PC-9 (cell line): ENCODE data around the gene SLC8A2. TPM values are rescaled to one million over a fixed set of nuclear protein-coding genes. Genes with fewer than 3 reads are reported as not detected.
A peak's percentile ranks its signal among the peaks of the same experiment; 100 is the strongest.

Source experiments
- BruUV-seq: library from RNA; stranded (reverse); fragments of 400-500 nt; replicated peaks from 2 replicates; lab custom pipeline; 2021; lab: Mats Ljungman, UMichigan
- CTCF ChIA-PET: fragments of 300-600 bp; sonication (Branson Sonifier 250); formaldehyde crosslinking; loops from one replicate; lab custom pipeline; 2022; ENCODE audit warnings: antibody characterized with exemption; lab: Charles Lee
- POLR2A ChIA-PET: fragments of 300-600 bp; sonication (Branson Sonifier 250); formaldehyde crosslinking; loops from one replicate; lab custom pipeline; 2022; ENCODE audit warnings: antibody characterized with exemption; ENCODE audit not compliant: unreplicated experiment; lab: Charles Lee
- DNase-seq, 2 experiments: peaks; one replicate each; pipeline versions ENCODE4 v3.0.0 to v3.0.0-alpha.2; 2015 to 2022; ENCODE audit warnings: mixed read lengths in 1 of 2
- H2AFZ ChIP-seq: fragments of 200-600 bp; sonication (generic); 2 replicates; pipeline ENCODE4 v1.8.1; 2017; ENCODE audit warnings: antibody characterized with exemption
- H3F3A ChIP-seq: fragments of 200-600 bp; sonication (generic); 2 replicates; pipeline ENCODE4 v1.8.1; 2017; ENCODE audit warnings: antibody characterized with exemption, mild to moderate bottlenecking, low read depth; ENCODE audit not compliant: insufficient read depth
- H3K27ac ChIP-seq: fragments of 200-600 bp; sonication (generic); 2 replicates; pipeline ENCODE4 v1.6.1; 2016; ENCODE audit warnings: mixed run types
- H3K27me3 ChIP-seq: fragments of 200-600 bp; sonication (generic); 2 replicates; pipeline ENCODE4 v1.6.1; 2016; ENCODE audit warnings: low read depth, mixed run types; ENCODE audit not compliant: insufficient read depth
- H3K36me3 ChIP-seq: fragments of 200-600 bp; sonication (generic); 2 replicates; pipeline ENCODE4 v1.6.1; 2016; ENCODE audit warnings: low read depth, mixed run types
- H3K4me1 ChIP-seq: fragments of 200-600 bp; sonication (generic); replicated peaks from 2 replicates; pipeline ENCODE4 v1.6.1; 2016; ENCODE audit warnings: mixed run types; ENCODE audit not compliant: insufficient read depth
- H3K4me2 ChIP-seq: fragments of 200-600 bp; sonication (generic); 2 replicates; pipeline ENCODE4 v1.6.1; 2017; ENCODE audit warnings: mixed run types
- H3K4me3 ChIP-seq: fragments of 200-600 bp; sonication (generic); 2 replicates; pipeline ENCODE4 v1.6.1; 2016; ENCODE audit warnings: mixed run types
- H3K79me2 ChIP-seq: fragments of 200-600 bp; sonication (generic); 2 replicates; pipeline ENCODE4 v1.6.1; 2017; ENCODE audit warnings: low read depth, mixed run types
- H3K9me2 ChIP-seq: fragments of 200-600 bp; sonication (generic); 2 replicates; pipeline ENCODE4 v1.8.1; 2017; ENCODE audit warnings: mild to moderate bottlenecking; ENCODE audit not compliant: insufficient read depth
- H3K9me3 ChIP-seq: fragments of 200-600 bp; sonication (generic); 2 replicates; pipeline ENCODE4 v1.8.1; 2016; ENCODE audit warnings: low read depth; ENCODE audit not compliant: insufficient read depth
- H4K20me1 ChIP-seq: fragments of 200-600 bp; sonication (generic); 2 replicates; pipeline ENCODE4 v1.8.1; 2017; ENCODE audit not compliant: insufficient read depth
- CTCF ChIP-seq: fragments of 200-600 bp; sonication (generic); conservative IDR thresholded peaks from 2 replicates; pipeline ENCODE4 v1.6.1; 2017; ENCODE audit warnings: mixed run types, antibody characterized with exemption, mild to moderate bottlenecking, moderate library complexity
- EZH2 ChIP-seq: fragments of 200-600 bp; sonication (generic); IDR thresholded peaks from 2 replicates; pipeline ENCODE4 v1.8.0; 2017; ENCODE audit warnings: antibody characterized with exemption, low read depth
- intact Hi-C: fragments of 100-400 bp; cut with micrococcal nuclease; formaldehyde crosslinking; loops from one replicate; pipeline ENCODE4 v1.10.0; 2022; ENCODE audit not compliant: unreplicated experiment
- total RNA-seq: library from RNA; stranded (reverse); gene quantifications from 2 replicates; pipeline ENCODE4 v1.2.3, GENCODE V29; 2021

Gene SLC8A2
- total RNA-seq, 1 experiment from 2014 or later: not detected

- BruUV-seq: no TSS peak
- Histone ChIP-seq H3K4me3 (peak overlapping the region; percentile 33; the same call in 1 of the 2 replicates), H3K4me2 (peak overlapping the region; percentile 86), H3K27me3 (peaks cover 18% of the 10 kb centered on the region), H3F3A (peaks cover 32% of the 10 kb centered on the region), H3K36me3 (no peaks in the 10 kb centered on the region), H4K20me1 (no peaks in the 10 kb centered on the region), H3K4me1 (peaks cover 22% of the 10 kb centered on the region), H3K27ac (0 out of 2 replicates have a peak overlapping the region, but pooled peaks have one; percentile 19), H3K9me2 (no peaks in the 10 kb centered on the region), H2AFZ (peak overlapping the region; percentile 62; the same call in 1 of the 2 replicates), H3K9me3 (no peaks in the 10 kb centered on the region), H3K79me2 (no peaks in the 10 kb centered on the region)
- peak; percentile 88 to 92 for DNase-seq
- ChIA-PET POLR2A (interaction anchor here (0.5 to 0.6 kb wide), 3 partner anchors 26 to 315 kb away, joined by 6 to 17 read pairs (median 6); partner anchors contain the start of gene ZC3H4), CTCF (interaction anchor here (0.5 to 1.7 kb wide), 20 partner anchors 8 to 399 kb away, joined by 3 to 18 read pairs (median 4); partner anchors contain the start of gene DHX34)
- intact Hi-C loops: loop anchor here (10.0 kb wide), 1 partner anchor 414 kb away; the partner anchor contains the start of gene NPAS1
- TF ChIP-seq EZH2 (no peak), CTCF (no peak)
Observed at GRCh38 chr19:47428177-47428894, 43.4 kb downstream of the SLC8A2 start.

GRCh38 chr19:47427241-47428176, 44.2 kb downstream of the SLC8A2 start:
- Histone ChIP-seq H4K20me1 (no peaks in the 10 kb centered on the region), H3K36me3 (no peaks in the 10 kb centered on the region), H3K79me2 (no peaks in the 10 kb centered on the region), H2AFZ (no peak overlapping the region), H3K4me1 (peaks cover 22% of the 10 kb centered on the region), H3K27me3 (peaks cover 27% of the 10 kb centered on the region), H3K4me2 (peak overlapping the region; percentile 86), H3K4me3 (peak overlapping the region; percentile 33; the same call in 1 of the 2 replicates), H3K9me3 (no peaks in the 10 kb centered on the region), H3K9me2 (no peaks in the 10 kb centered on the region), H3F3A (peaks cover 28% of the 10 kb centered on the region), H3K27ac (peak overlapping the region; percentile 19; the same call in 1 of the 2 replicates)
- ChIA-PET CTCF (interaction anchor here (0.5 to 1.7 kb wide), 18 partner anchors 9 to 399 kb away, joined by 3 to 18 read pairs (median 5); partner anchors contain the start of gene DHX34), POLR2A (interaction anchor here (0.5 to 0.6 kb wide), 2 partner anchors 158 to 314 kb away, joined by 6 to 7 read pairs; partner anchors contain the start of gene ZC3H4)
- intact Hi-C loops: loop anchor here (1.0 to 10.0 kb wide), 2 partner anchors 131 to 413 kb away; partner anchors contain the start of gene NPAS1
- TF ChIP-seq CTCF (peak; percentile 98), EZH2 (no peak)
- peak; percentile 48 to 78 for DNase-seq
- BruUV-seq: no TSS peak
